NCI-H2107 treated with DMSO at 0.1 percent for 48 hours (cell line): ENCODE measurements around the gene MTR.

ENCODE experiments used
- DNase-seq: peaks from one replicate; lab custom pipeline; 2025; ENCODE audit not compliant: unreplicated experiment; lab: John Stamatoyannopoulos, UW

The MTR gene

GRCh38 chr1:236948996-236949395 is 153.9 kb downstream of the MTR start:
- no peak for DNase-seq

GRCh38 chr1:236950365-236950764 is 155.3 kb downstream of the MTR start:
- DNase-seq = no peak

DNA sequence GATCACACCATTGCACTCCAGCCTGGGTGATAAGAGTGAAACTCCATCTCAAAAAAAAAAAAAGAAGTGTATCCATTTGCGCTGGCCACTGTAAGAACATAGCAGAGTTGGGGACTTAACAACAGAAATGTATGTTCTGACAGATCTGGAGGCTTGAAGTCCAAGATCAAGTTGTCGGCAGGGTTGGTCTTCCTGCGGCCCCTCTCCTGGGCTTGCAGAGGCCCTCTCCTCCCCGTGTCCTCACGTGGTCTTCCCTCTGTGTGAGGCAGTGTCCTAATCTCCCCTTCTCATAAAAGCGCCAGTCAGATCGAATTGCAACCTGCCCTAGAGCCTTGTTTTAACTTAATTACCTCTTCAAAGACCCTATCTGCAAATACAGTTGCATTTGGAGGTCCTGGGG is 156.6 kb downstream of the MTR start:
- DNase-seq = no peak

DNA sequence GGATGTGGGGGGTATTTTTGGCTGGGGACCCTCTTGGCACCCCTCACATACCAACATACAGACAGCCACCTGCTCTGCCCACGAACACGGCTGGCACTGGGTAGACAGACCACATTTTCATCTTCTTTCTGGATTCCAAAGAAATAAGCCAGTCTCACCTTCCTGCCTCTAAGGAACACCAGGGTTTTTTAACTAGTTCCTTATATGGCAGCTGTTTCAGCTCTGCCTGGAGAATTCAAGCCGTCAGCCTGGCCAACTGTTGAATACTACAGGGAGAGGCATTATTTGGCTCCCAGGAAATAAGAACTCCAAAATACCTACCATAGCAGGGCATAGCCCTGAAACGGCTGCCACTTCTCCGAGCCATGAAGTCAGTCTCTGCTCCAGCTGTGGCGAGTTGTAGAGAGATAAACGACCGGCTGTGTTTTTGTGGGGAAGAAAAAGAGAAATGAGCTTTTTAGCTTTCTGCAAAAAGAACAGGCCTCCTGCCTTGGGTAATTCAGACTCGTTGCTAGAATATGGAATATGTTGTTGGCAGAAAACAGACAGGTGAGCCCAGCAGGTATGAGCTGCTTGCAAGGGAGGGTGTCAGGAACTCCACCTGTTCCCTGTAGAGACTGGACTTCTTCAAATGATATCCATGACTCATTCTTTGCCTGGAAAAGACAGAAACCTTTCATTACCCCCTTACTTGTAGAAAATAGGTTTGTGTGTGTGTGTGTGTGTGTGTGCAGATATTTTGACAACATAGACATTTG is 157.3 kb downstream of the MTR start:
- DNase-seq = no peak

DNA sequence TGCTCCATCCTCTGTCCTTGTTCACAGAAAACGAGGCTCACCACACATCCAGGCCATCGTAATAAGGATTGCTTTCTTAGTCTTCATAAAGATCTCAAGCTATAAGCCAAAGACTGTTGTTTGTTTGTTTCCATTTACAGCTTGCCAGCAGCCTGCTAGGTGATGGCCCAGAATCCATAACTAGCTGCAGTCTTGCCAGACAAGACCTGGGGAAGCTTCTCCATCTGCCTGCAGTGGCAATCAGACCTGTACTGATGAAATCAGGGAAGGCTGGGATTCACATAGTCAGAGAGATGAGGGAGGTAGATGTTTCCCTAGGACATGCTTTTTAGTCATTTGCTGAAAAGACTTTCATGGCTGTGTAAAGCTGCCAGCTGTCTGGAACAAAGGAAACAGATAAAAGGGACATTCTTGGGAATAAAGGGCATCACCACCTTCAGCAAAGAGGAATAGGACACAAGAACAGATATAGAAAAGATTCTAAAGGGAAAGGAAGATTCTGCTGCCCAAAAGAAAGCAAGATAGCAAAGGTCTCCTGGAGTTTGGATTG is 158.1 kb downstream of the MTR start:
- DNase-seq = no peak
